Measurements from ENCODE around the gene APRT.

The APRT gene

DNA sequence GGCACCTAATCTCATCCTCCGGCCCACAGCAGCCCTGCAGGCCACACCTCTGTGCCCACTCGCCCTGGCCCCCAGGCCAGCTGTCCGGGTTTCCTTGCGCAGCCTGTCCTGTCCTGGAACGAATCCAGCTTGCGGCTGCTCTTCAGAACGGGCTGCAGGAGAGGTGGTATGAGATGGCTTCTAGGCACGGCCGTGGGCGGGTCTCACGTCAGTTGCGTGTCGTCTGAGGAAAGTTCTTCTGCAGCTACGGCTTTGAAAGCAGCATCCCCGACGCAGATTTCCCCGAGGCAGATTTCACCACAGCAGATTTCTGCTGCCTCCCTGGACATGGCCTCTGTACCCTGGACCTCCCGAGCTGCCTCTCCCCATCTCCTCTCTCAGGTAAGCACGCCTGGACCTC is 26.8 kb upstream of the APRT start:
- in situ Hi-C loops (cut with HindIII; ENCODE audit: low sequenced_read_pairs) = no loop called here
- no peak overlapping the region for H3K4me3 ChIP-seq (ENCODE audit: low read depth, low read length)
- no peak for DNase-seq (ENCODE audit: low read depth, low spot score)
- TF ChIP-seq, protein P1, sequence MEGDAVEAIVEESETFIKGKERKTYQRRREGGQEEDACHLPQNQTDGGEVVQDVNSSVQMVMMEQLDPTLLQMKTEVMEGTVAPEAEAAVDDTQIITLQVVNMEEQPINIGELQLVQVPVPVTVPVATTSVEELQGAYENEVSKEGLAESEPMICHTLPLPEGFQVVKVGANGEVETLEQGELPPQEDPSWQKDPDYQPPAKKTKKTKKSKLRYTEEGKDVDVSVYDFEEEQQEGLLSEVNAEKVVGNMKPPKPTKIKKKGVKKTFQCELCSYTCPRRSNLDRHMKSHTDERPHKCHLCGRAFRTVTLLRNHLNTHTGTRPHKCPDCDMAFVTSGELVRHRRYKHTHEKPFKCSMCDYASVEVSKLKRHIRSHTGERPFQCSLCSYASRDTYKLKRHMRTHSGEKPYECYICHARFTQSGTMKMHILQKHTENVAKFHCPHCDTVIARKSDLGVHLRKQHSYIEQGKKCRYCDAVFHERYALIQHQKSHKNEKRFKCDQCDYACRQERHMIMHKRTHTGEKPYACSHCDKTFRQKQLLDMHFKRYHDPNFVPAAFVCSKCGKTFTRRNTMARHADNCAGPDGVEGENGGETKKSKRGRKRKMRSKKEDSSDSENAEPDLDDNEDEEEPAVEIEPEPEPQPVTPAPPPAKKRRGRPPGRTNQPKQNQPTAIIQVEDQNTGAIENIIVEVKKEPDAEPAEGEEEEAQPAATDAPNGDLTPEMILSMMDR (IDR thresholded peaks at IDR 0.05; ENCODE audit: low read depth, low read length) = no peak

- no peak for DNase-seq (ENCODE audit: low read depth, low spot score)
- in situ Hi-C loops (cut with HindIII; ENCODE audit: low sequenced_read_pairs) = no loop called here
- no peak overlapping the region for H3K4me3 ChIP-seq (ENCODE audit: low read depth, low read length)
- TF ChIP-seq, protein P1 (IDR thresholded peaks at IDR 0.05; ENCODE audit: low read depth, low read length) = no peak
Measured at GRCh38 chr16:88837806-88838205, 26.1 kb upstream of the APRT start.

GRCh38 chr16:88836791-88837190 is 25.1 kb upstream of the APRT start:
- TF ChIP-seq, protein P1 (IDR thresholded peaks at IDR 0.05; ENCODE audit: low read depth, low read length) = no peak
- in situ Hi-C loops (cut with HindIII; ENCODE audit: low sequenced_read_pairs) = no loop called here

DNA sequence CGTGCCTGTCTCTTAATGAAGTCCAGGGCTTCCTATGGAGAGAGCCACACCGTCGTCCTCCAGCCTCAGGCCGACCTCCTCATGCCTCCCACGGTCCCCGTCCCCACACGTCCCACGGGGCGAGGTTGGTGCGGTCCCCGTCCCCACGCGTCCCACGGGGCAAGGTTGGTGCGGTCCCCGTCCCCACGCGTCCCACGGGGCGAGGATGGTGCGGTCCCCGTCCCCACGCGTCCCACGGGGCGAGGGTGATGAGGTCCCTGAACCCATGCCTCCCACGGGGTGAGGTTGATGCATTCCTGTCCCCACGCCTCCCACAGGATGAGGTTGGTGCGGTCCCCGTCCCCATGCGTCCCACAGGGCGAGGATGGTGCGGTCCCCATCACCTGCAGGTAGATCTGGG is 24.1 kb upstream of the APRT start:
- in situ Hi-C loops (cut with HindIII; ENCODE audit: low sequenced_read_pairs) = no loop called here
- no peak for DNase-seq (ENCODE audit: low read depth, low spot score)
- no peak overlapping the region for H3K4me3 ChIP-seq (ENCODE audit: low read depth, low read length)
- TF ChIP-seq, protein P1 (IDR thresholded peaks at IDR 0.05; ENCODE audit: low read depth, low read length) = no peak

More at GRCh38 chr16:88836791-88837190, 25.1 kb upstream of the APRT start:
- H3K4me3 ChIP-seq (ENCODE audit: low read depth, low read length) = no peak overlapping the region
- no peak for DNase-seq (ENCODE audit: low read depth, low spot score)

- in situ Hi-C loops (cut with HindIII; ENCODE audit: low sequenced_read_pairs) = no loop called here
- TF ChIP-seq, protein P1 (IDR thresholded peaks at IDR 0.05; ENCODE audit: low read depth, low read length) = no peak
- H3K4me3 ChIP-seq (ENCODE audit: low read depth, low read length) = no peak overlapping the region
- no peak for DNase-seq (ENCODE audit: low read depth, low spot score)
Measured at GRCh38 chr16:88835383-88835782, 23.7 kb upstream of the APRT start.

GRCh38 chr16:88834670-88835069 is 22.9 kb upstream of the APRT start:
- in situ Hi-C loops (cut with HindIII; ENCODE audit: low sequenced_read_pairs) = no loop called here
- TF ChIP-seq, protein P1 (IDR thresholded peaks at IDR 0.05; ENCODE audit: low read depth, low read length) = no peak
- no peak for DNase-seq (ENCODE audit: low read depth, low spot score)
- no peak overlapping the region for H3K4me3 ChIP-seq (ENCODE audit: low read depth, low read length)

- no peak overlapping the region for H3K4me3 ChIP-seq (ENCODE audit: low read depth, low read length)
- in situ Hi-C loops (cut with HindIII; ENCODE audit: low sequenced_read_pairs) = no loop called here
- TF ChIP-seq, protein P1 (IDR thresholded peaks at IDR 0.05; ENCODE audit: low read depth, low read length) = no peak
- no peak for DNase-seq (ENCODE audit: low read depth, low spot score)
Measured at GRCh38 chr16:88833086-88833485, 21.4 kb upstream of the APRT start.

All from astrocyte of the spinal cord (primary cell).